ENCODE results near the gene C1QTNF8.

The C1QTNF8 gene

DNA sequence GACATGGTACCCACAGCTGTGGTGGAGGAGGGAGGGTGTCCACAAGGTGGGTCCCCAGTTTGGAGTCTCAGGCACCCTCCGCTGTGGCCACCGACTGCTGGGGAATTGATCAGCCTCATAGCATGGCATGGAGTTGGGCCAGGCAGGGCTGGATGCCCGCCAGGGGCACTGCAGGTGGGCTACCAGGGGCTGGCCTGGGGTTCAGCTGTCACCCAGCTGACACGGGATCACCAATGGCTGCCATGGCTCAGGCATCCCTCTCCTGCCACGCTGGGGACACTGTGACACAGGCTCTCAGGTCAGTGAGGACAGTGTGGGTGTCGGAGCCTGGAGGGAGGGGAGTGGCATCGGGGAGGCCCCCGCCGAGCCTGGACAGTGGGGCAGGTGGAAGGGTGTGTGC, 43.3 kb downstream of the C1QTNF8 start:
- Histone ChIP-seq H4K91ac (ENCODE audit: low read depth, low read length, poor library complexity) (no peak overlapping the region), H3K79me1 (ENCODE audit: low read depth, low read length) (peaks cover 3% of the 10 kb centered on the region), H3K23ac (ENCODE audit: low read depth, low read length, poor library complexity) (peak overlapping the region; percentile 17), H2BK15ac (ENCODE audit: low read length) (peak overlapping the region; percentile 97), H3K4ac (ENCODE audit: low read length) (no peak overlapping the region), H2BK12ac (ENCODE audit: low read length) (peak overlapping the region; percentile 99), H3K18ac (ENCODE audit: low read length) (peak overlapping the region; percentile 83), H3K36me3 (replicated peaks in 1 of 2; ENCODE audit: control insufficient read depth in 2 of 2, insufficient read depth in 2 of 2, low read length in 2 of 2) (no peaks in the 10 kb centered on the region), H3K27ac (replicated peaks; ENCODE audit: low read length) (no peak overlapping the region), H2AFZ (ENCODE audit: low read length) (no peak overlapping the region), H2AK5ac (ENCODE audit: low read depth, low read length) (peak overlapping the region; percentile 98), H3K27me3 (ENCODE audit: control insufficient read depth in 3 of 3, insufficient read depth in 3 of 3, low read depth in 1 of 3, low read length in 3 of 3) (peaks cover 0 to 25% (median 1%) of the 10 kb centered on the region in 3 experiments), H3K4me2 (ENCODE audit: insufficient read depth, low read length, poor library complexity, severe bottlenecking) (no peak overlapping the region), H2BK5ac (ENCODE audit: low read length) (peak overlapping the region; percentile 88), H3K9me3 (replicated peaks in 1 of 2; ENCODE audit: control insufficient read depth in 2 of 2, insufficient read depth in 1 of 2, low read depth in 1 of 2, low read length in 2 of 2) (peaks cover 6 to 8% of the 10 kb centered on the region in 2 donors), H4K8ac (ENCODE audit: low read depth, low read length) (no peak overlapping the region), H3K9ac (ENCODE audit: low read depth, low read length, poor library complexity) (peak overlapping the region; percentile 70), H3K14ac (ENCODE audit: low read length) (peak overlapping the region; percentile 94), H3K4me3 (ENCODE audit: low read length in 2 of 2) (no peak overlapping the region), H3K4me1 (ENCODE audit: control insufficient read depth in 2 of 2, insufficient read depth in 1 of 2, low read depth in 1 of 2, low read length in 2 of 2) (peaks cover 17% of the 10 kb centered on the region in 2 donors), H2BK120ac (ENCODE audit: low read depth, low read length) (peak overlapping the region; percentile 87)
- no peak for DNase-seq (ENCODE audit: low spot score)
- WGBS, 2 donors (ENCODE audit: extremely low coverage in 2 of 2, insufficient read length in 2 of 2, insufficient replicate concordance in 1 of 2), result no CpG with 5 or more reads among the region's 9 CpGs

DNA sequence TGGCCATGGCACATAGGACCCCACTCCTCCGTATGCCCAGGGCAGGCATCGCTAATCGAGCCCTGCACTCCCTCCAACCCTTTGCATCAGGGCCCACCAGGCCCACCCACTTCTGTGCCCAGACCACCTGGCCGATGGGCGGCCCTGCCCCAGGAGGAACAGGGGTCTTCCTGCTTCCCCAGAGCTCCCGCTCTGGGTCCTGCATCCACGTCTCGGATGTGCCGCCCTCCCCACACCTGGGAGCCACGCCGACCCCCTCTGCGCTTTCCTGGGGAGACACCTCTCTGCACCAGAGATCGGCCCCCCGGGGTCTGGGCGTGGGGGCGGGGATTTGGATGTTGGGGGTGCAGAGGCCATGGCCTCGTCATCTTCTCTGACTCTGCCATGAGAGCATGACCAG, 44.6 kb downstream of the C1QTNF8 start:
- no peaks in the 10 kb centered on the region for H3K36me3 ChIP-seq (replicated peaks in 1 of 2; ENCODE audit: control insufficient read depth in 2 of 2, insufficient read depth in 2 of 2, low read length in 2 of 2)
- DNase-seq (ENCODE audit: low spot score), result no peak
- H3K9ac ChIP-seq (ENCODE audit: low read depth, low read length, poor library complexity), result no peak overlapping the region
- H3K23ac ChIP-seq (ENCODE audit: low read depth, low read length, poor library complexity), result peak overlapping the region; percentile 55
- no peak overlapping the region for H4K91ac ChIP-seq (ENCODE audit: low read depth, low read length, poor library complexity)
- peaks cover 0 to 30% (median 1%) of the 10 kb centered on the region in 3 experiments for H3K27me3 ChIP-seq (ENCODE audit: control insufficient read depth in 3 of 3, insufficient read depth in 3 of 3, low read depth in 1 of 3, low read length in 3 of 3)
- no peak overlapping the region for H2BK5ac ChIP-seq (ENCODE audit: low read length)
- H4K8ac ChIP-seq (ENCODE audit: low read depth, low read length), result peak overlapping the region; percentile 17
- peaks cover 5% of the 10 kb centered on the region for H3K79me1 ChIP-seq (ENCODE audit: low read depth, low read length)
- no peak overlapping the region for H3K27ac ChIP-seq (replicated peaks; ENCODE audit: low read length)
- H2AK5ac ChIP-seq (ENCODE audit: low read depth, low read length), result peak overlapping the region; percentile 70
- peaks cover 0 to 4% of the 10 kb centered on the region in 2 donors for H3K9me3 ChIP-seq (replicated peaks in 1 of 2; ENCODE audit: control insufficient read depth in 2 of 2, insufficient read depth in 1 of 2, low read depth in 1 of 2, low read length in 2 of 2)
- H2BK15ac ChIP-seq (ENCODE audit: low read length), result peak overlapping the region; percentile 75
- peak overlapping the region; percentile 84 for H2BK12ac ChIP-seq (ENCODE audit: low read length)
- no peak overlapping the region for H3K4ac ChIP-seq (ENCODE audit: low read length)
- no peak overlapping the region for H3K4me2 ChIP-seq (ENCODE audit: insufficient read depth, low read length, poor library complexity, severe bottlenecking)
- peak overlapping the region; percentile 57 for H3K18ac ChIP-seq (ENCODE audit: low read length)
- no peak overlapping the region for H2BK120ac ChIP-seq (ENCODE audit: low read depth, low read length)
- peak overlapping the region; percentile 38 for H3K14ac ChIP-seq (ENCODE audit: low read length)
- H3K4me3 ChIP-seq (ENCODE audit: low read length in 2 of 2), result no peak overlapping the region
- WGBS, 2 donors (ENCODE audit: extremely low coverage in 2 of 2, insufficient read length in 2 of 2, insufficient replicate concordance in 1 of 2), result no CpG with 5 or more reads among the region's 17 CpGs
- peaks cover 17 to 18% of the 10 kb centered on the region in 2 donors for H3K4me1 ChIP-seq (ENCODE audit: control insufficient read depth in 2 of 2, insufficient read depth in 1 of 2, low read depth in 1 of 2, low read length in 2 of 2)
- no peak overlapping the region for H2AFZ ChIP-seq (ENCODE audit: low read length)

DNA sequence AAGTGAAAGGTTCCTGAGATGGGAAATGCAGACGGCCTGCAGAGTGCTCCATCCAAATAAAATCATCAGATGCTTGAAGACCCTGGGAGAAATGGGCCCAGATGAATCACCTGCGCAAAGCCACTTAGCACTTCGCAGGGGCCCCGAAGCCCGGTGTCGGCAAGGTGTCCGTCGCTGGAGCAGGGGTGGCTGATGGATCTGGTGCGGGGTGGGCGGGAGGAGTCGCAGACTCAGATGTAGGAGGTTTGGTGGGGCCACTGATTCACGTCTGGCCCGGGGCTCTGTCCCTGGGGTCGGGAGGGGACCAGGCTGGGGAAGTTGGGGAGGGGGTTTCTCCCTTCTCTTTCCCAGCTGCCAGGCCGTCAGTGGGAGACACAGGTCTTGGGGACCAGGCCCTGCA, 45.1 kb downstream of the C1QTNF8 start:
- Histone ChIP-seq H3K27ac (replicated peaks; ENCODE audit: low read length) (no peak overlapping the region), H3K4me1 (ENCODE audit: control insufficient read depth in 2 of 2, insufficient read depth in 1 of 2, low read depth in 1 of 2, low read length in 2 of 2) (peaks cover 17 to 18% of the 10 kb centered on the region in 2 donors), H3K9ac (ENCODE audit: low read depth, low read length, poor library complexity) (no peak overlapping the region), H3K4me2 (ENCODE audit: insufficient read depth, low read length, poor library complexity, severe bottlenecking) (no peak overlapping the region), H3K23ac (ENCODE audit: low read depth, low read length, poor library complexity) (peak overlapping the region; percentile 55), H2BK15ac (ENCODE audit: low read length) (peak overlapping the region; percentile 100), H3K9me3 (replicated peaks in 1 of 2; ENCODE audit: control insufficient read depth in 2 of 2, insufficient read depth in 1 of 2, low read depth in 1 of 2, low read length in 2 of 2) (peaks cover 0 to 1% of the 10 kb centered on the region in 2 donors), H3K4me3 (ENCODE audit: low read length in 2 of 2) (no peak overlapping the region), H2BK5ac (ENCODE audit: low read length) (peak overlapping the region; percentile 53), H4K8ac (ENCODE audit: low read depth, low read length) (no peak overlapping the region), H3K14ac (ENCODE audit: low read length) (no peak overlapping the region), H2AK5ac (ENCODE audit: low read depth, low read length) (peak overlapping the region; percentile 70), H2BK120ac (ENCODE audit: low read depth, low read length) (no peak overlapping the region), H3K27me3 (ENCODE audit: control insufficient read depth in 3 of 3, insufficient read depth in 3 of 3, low read depth in 1 of 3, low read length in 3 of 3) (peaks cover 0 to 30% (median 0%) of the 10 kb centered on the region in 3 experiments), H3K79me1 (ENCODE audit: low read depth, low read length) (peaks cover 3% of the 10 kb centered on the region), H3K36me3 (replicated peaks in 1 of 2; ENCODE audit: control insufficient read depth in 2 of 2, insufficient read depth in 2 of 2, low read length in 2 of 2) (no peaks in the 10 kb centered on the region), H2AFZ (ENCODE audit: low read length) (no peak overlapping the region), H4K91ac (ENCODE audit: low read depth, low read length, poor library complexity) (no peak overlapping the region), H2BK12ac (ENCODE audit: low read length) (peak overlapping the region; percentile 84), H3K4ac (ENCODE audit: low read length) (no peak overlapping the region), H3K18ac (ENCODE audit: low read length) (peak overlapping the region; percentile 28)
- no peak for DNase-seq (ENCODE audit: low spot score)
- WGBS, 2 donors (ENCODE audit: extremely low coverage in 2 of 2, insufficient read length in 2 of 2, insufficient replicate concordance in 1 of 2), result no CpG with 5 or more reads among the region's 15 CpGs

DNA sequence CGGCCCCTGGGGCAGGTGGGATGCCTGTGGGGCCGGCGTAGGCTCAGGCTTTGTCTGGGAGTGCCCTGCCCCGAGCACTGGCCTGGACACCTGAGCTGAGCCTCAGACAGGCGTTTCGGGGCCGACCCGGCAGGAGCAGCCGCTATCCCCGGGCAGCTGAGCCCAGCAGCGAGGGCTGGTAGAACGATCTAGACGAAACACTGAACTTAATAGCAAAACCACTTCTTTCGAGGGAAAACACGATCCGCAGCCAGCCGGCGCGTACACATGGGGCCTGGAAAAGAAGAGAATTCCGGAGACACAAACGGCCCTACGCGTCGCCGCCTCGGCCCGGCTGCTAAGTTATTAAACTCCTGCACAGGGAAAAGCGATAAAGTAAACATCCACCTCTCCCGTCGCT, 45.5 kb downstream of the C1QTNF8 start:
- peaks cover 17 to 18% of the 10 kb centered on the region in 2 donors for H3K4me1 ChIP-seq (ENCODE audit: control insufficient read depth in 2 of 2, insufficient read depth in 1 of 2, low read depth in 1 of 2, low read length in 2 of 2)
- no peak overlapping the region for H3K4me2 ChIP-seq (ENCODE audit: insufficient read depth, low read length, poor library complexity, severe bottlenecking)
- WGBS, 2 donors (ENCODE audit: extremely low coverage in 2 of 2, insufficient read length in 2 of 2, insufficient replicate concordance in 1 of 2), result no CpG with 5 or more reads among the region's 30 CpGs

More for the DNA sequence above, 45.5 kb downstream of the C1QTNF8 start:
- DNase-seq (ENCODE audit: low spot score), result no peak
- Histone ChIP-seq H2BK120ac (ENCODE audit: low read depth, low read length) (no peak overlapping the region), H3K9me3 (replicated peaks in 1 of 2; ENCODE audit: control insufficient read depth in 2 of 2, insufficient read depth in 1 of 2, low read depth in 1 of 2, low read length in 2 of 2) (peaks cover 0 to 1% of the 10 kb centered on the region in 2 donors), H3K14ac (ENCODE audit: low read length) (no peak overlapping the region), H2AK5ac (ENCODE audit: low read depth, low read length) (peak overlapping the region; percentile 99), H2BK5ac (ENCODE audit: low read length) (peak overlapping the region; percentile 53), H2BK15ac (ENCODE audit: low read length) (peak overlapping the region; percentile 100), H2AFZ (ENCODE audit: low read length) (no peak overlapping the region), H3K18ac (ENCODE audit: low read length) (no peak overlapping the region), H3K4me3 (ENCODE audit: low read length in 2 of 2) (no peak overlapping the region), H4K8ac (ENCODE audit: low read depth, low read length) (no peak overlapping the region), H3K23ac (ENCODE audit: low read depth, low read length, poor library complexity) (peak overlapping the region; percentile 55), H3K4ac (ENCODE audit: low read length) (no peak overlapping the region), H4K91ac (ENCODE audit: low read depth, low read length, poor library complexity) (peak overlapping the region; percentile 79), H3K36me3 (replicated peaks in 1 of 2; ENCODE audit: control insufficient read depth in 2 of 2, insufficient read depth in 2 of 2, low read length in 2 of 2) (no peaks in the 10 kb centered on the region), H3K27me3 (ENCODE audit: control insufficient read depth in 3 of 3, insufficient read depth in 3 of 3, low read depth in 1 of 3, low read length in 3 of 3) (peaks cover 0 to 30% (median 0%) of the 10 kb centered on the region in 3 experiments), H3K9ac (ENCODE audit: low read depth, low read length, poor library complexity) (no peak overlapping the region), H3K27ac (replicated peaks; ENCODE audit: low read length) (no peak overlapping the region), H3K79me1 (ENCODE audit: low read depth, low read length) (peaks cover 2% of the 10 kb centered on the region), H2BK12ac (ENCODE audit: low read length) (peak overlapping the region; percentile 75)

Data from neuronal stem cell (in vitro differentiated cells).